Gastrocnemius medialis (tissue), 4 donors: ENCODE results near the gene SPO11. TPM values are rescaled to one million over a fixed set of nuclear protein-coding genes. Genes with fewer than 3 reads are reported as not detected.

Experiments
- ATAC-seq, 2 donors: fragments of 150-250 bp; one replicate each; pipeline ENCODE4 v1.9.1; 2016
- DNase-seq, 2 donors: peaks; one replicate each; pipeline ENCODE4 v3.0.0-alpha.2; 2019
- H3K27ac ChIP-seq, 4 donors: fragments of 200-600 bp; sonication (generic); 1 replicate in 1 of 4; 2 replicates in 3 of 4; pipeline ENCODE4 v1.5.1; 2016 to 2018; ENCODE audit warnings: mild to moderate bottlenecking in 2 of 4, moderate library complexity in 1 of 4
- H3K27me3 ChIP-seq, 3 donors: fragments of 200-600 bp; sonication (generic) in 2 of 3; 1 replicate in 1 of 3; 2 replicates in 2 of 3; pipeline versions ENCODE4 v1.5.1 to v1.6.0; 2016 to 2019; ENCODE audit warnings: mild to moderate bottlenecking in 1 of 3, moderate library complexity in 1 of 3
- H3K36me3 ChIP-seq, 2 donors: fragments of 200-600 bp; sonication (generic) in 1 of 2; one replicate each; pipeline ENCODE4 v1.5.1; 2017 to 2018
- H3K4me1 ChIP-seq, 2 donors: fragments of 200-600 bp; sonication (generic) in 1 of 2; one replicate each; pipeline ENCODE4 v1.5.1; 2016 to 2017; ENCODE audit warnings: mild to moderate bottlenecking in 2 of 2
- H3K4me3 ChIP-seq, 4 donors: fragments of 200-600 bp; sonication (generic) in 3 of 4; 1 replicate in 1 of 4; 2 replicates in 3 of 4; pipeline ENCODE4 v1.5.1; 2016 to 2019; ENCODE audit warnings: mild to moderate bottlenecking in 2 of 4
- H3K9me3 ChIP-seq, 3 donors: fragments of 200-600 bp; sonication (generic) in 2 of 3; 1 replicate in 1 of 3; 2 replicates in 2 of 3; pipeline ENCODE4 v1.5.1; 2016 to 2019
- CTCF ChIP-seq, 5 experiments: fragments of 450-650 bp in 3 of 5; fragments of 200-600 bp in 2 of 5; sonication (generic) in 2 of 5; IDR thresholded peaks in 4 of 5; conservative IDR thresholded peaks in 1 of 5; 1 replicate in 4 of 5; 2 replicates in 1 of 5; pipeline ENCODE4 v1.5.1; 2016 to 2019; ENCODE audit warnings: antibody characterized with exemption in 5 of 5, mild to moderate bottlenecking in 3 of 5, moderate library complexity in 3 of 5
- POLR2A ChIP-seq, 2 donors: fragments of 450-650 bp; IDR thresholded peaks; one replicate each; pipeline ENCODE4 v1.6.1; 2017; ENCODE audit warnings: antibody characterized with exemption in 2 of 2, mild to moderate bottlenecking in 2 of 2, moderate library complexity in 2 of 2
- in situ Hi-C, 4 donors: fragments of 200-750 bp; cut with MboI; loops; one replicate each; pipeline versions ENCODE4 v1.15.0 to v1.8.0; 2017; ENCODE audit warnings: low sequenced_read_pairs in 4 of 4
- intact Hi-C: fragments of 100-400 bp; cut with DNase I; formaldehyde crosslinking; loops from one replicate; pipeline ENCODE4 v1.15.1; 2023; ENCODE audit warnings: low total_unique reads
- total RNA-seq, 4 donors: library from RNA; depleted of rRNA; stranded (reverse); fragments of >200 nt; gene quantifications; one replicate each; pipeline versions ENCODE4 v1.1.0 to v1.2.3, GENCODE V29; 2016

The SPO11 gene
- total RNA-seq, 4 donors from 2014 or later, result not detected

- no peak overlapping the region for H3K4me3 ChIP-seq
- intact Hi-C loops, result loop anchor here (10.0 kb wide), 1 partner anchor 215 kb away; no protein-coding TSS in a partner anchor
- H3K27me3 ChIP-seq, result no peaks in the 10 kb centered on the region
- no peaks in the 10 kb centered on the region for H3K9me3 ChIP-seq
- H3K27ac ChIP-seq, result no peak overlapping the region
- ATAC-seq (no peak), DNase-seq (no peak)
- H3K36me3 ChIP-seq, result peaks cover 0 to 34% of the 10 kb centered on the region in 2 donors
- no peaks in the 10 kb centered on the region for H3K4me1 ChIP-seq
- no peak for TF ChIP-seq POLR2A (IDR thresholded peaks at IDR 0.05)
- TF ChIP-seq CTCF (IDR thresholded peaks at IDR 0.05 in 4 of 5, conservative IDR thresholded peaks at IDR 0.05 in 1 of 5), result no peak
- in situ Hi-C loops, result loop anchor here in 3 of 4 donors (25.0 kb wide), 2 partner anchors 332 to 832 kb away; partner anchors contain the start of gene PMEPA1 (in 1 of the 3)
Measured at GRCh38 chr20:57380081-57380750, 50.6 kb downstream of the SPO11 start.

DNA sequence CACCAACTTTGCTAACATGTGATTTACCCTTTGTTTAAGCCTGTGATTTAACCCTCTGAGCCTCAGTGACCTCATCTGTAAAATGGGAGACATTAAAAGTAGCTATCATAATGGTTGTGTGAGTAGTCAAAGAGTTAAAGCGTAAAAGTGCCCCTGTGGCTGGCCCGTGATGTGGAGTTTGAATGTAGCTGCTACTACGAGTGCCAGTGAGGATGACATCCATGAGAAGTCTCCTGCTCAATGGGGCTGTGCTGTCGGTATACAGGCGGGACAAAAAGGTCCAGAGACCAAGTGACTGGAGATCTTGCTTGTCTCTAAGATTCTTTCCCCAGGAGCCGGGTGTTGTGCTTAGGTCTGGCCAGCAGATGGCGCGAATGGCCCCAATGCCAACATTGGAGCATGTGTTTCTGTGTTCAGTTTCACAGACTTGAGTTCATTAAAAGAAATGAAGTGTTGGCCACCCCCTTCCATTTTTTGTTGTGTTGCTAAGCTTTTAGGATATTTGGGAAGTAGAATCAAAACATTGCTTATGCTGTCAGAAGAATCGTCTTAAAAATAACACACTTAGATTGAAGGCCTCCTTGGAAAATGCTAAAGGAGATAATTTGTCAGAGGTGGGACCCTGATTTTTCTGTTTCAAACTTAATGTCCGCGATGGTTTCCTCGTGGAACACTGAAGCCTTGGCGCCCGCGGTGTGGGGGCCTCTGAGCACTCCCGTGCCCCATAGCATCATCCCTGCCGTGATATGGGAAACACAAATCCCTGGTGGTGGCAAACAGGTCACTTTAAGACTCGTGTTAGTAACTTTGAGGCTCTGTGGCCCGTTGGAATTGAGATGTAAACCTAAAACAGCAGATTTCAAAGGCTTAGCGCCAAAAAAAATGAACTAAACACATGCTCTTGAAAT, 52.2 kb downstream of the SPO11 start:
- ATAC-seq (peak; percentile 74 to 79), DNase-seq (peak in 1 of 2 donors; percentile 77)
- H3K9me3 ChIP-seq, result no peaks in the 10 kb centered on the region
- no peak overlapping the region for H3K4me3 ChIP-seq
- in situ Hi-C loops (loop anchor here in 3 of 4 donors (25.0 kb wide), 2 partner anchors 330 to 830 kb away; partner anchors contain the start of gene PMEPA1 (in 1 of the 3)), intact Hi-C loops (loop anchor here (1.0 to 10.0 kb wide), 2 partner anchors 113 to 213 kb away; no protein-coding TSS in a partner anchor)
- peak overlapping the region in 1 of 4 donors; percentile 40 for H3K27ac ChIP-seq
- no peaks in the 10 kb centered on the region for H3K27me3 ChIP-seq
- H3K4me1 ChIP-seq, result no peaks in the 10 kb centered on the region
- peaks cover 0 to 18% of the 10 kb centered on the region in 2 donors for H3K36me3 ChIP-seq
- TF ChIP-seq POLR2A (IDR thresholded peaks at IDR 0.05) (no peak), CTCF (IDR thresholded peaks at IDR 0.05 in 4 of 5, conservative IDR thresholded peaks at IDR 0.05 in 1 of 5) (peak; percentile 86 to 95 (median 93))

- H3K36me3 ChIP-seq, result peaks cover 0 to 12% of the 10 kb centered on the region in 2 donors
- H3K4me3 ChIP-seq, result no peak overlapping the region
- ATAC-seq, result no peak
- no peaks in the 10 kb centered on the region for H3K4me1 ChIP-seq
- H3K27me3 ChIP-seq, result no peaks in the 10 kb centered on the region
- DNase-seq, result no peak
- no peaks in the 10 kb centered on the region for H3K9me3 ChIP-seq
- intact Hi-C loops, result loop anchor here (10.0 kb wide), 1 partner anchor 212 kb away; no protein-coding TSS in a partner anchor
- in situ Hi-C loops, result loop anchor here in 3 of 4 donors (25.0 kb wide), 2 partner anchors 330 to 830 kb away; partner anchors contain the start of gene PMEPA1 (in 1 of the 3)
- TF ChIP-seq POLR2A (IDR thresholded peaks at IDR 0.05) (no peak), CTCF (IDR thresholded peaks at IDR 0.05 in 4 of 5, conservative IDR thresholded peaks at IDR 0.05 in 1 of 5) (no peak)
- H3K27ac ChIP-seq, result no peak overlapping the region
Measured at GRCh38 chr20:57382516-57382915, 52.9 kb downstream of the SPO11 start.

- Histone ChIP-seq H3K27ac (no peak overlapping the region), H3K27me3 (no peaks in the 10 kb centered on the region), H3K4me1 (no peaks in the 10 kb centered on the region), H3K4me3 (no peak overlapping the region), H3K9me3 (no peaks in the 10 kb centered on the region), H3K36me3 (peaks cover 0 to under 1% of the 10 kb centered on the region in 2 donors)
- intact Hi-C loops (loop anchor here (10.0 kb wide), 1 partner anchor 211 kb away; no protein-coding TSS in a partner anchor), in situ Hi-C loops (loop anchor here in 3 of 4 donors (25.0 kb wide), 2 partner anchors 329 to 829 kb away; partner anchors contain the start of gene PMEPA1 (in 1 of the 3))
- DNase-seq, result no peak
- TF ChIP-seq POLR2A (IDR thresholded peaks at IDR 0.05) (no peak), CTCF (IDR thresholded peaks at IDR 0.05 in 4 of 5, conservative IDR thresholded peaks at IDR 0.05 in 1 of 5) (no peak)
- ATAC-seq, result no peak
Measured at GRCh38 chr20:57383447-57384347, 54.1 kb downstream of the SPO11 start.
